HepG2 (cell line): ENCODE data around the gene CD4. TPM values are rescaled to one million over a fixed set of nuclear protein-coding genes. Genes with fewer than 3 reads are reported as not detected.

Source experiments
- ATAC-seq: fragments of 200-7000 bp; cut with Tn5 transposase; 3 replicates; pipeline ENCODE4 v1.9.1; 2020; ENCODE audit warnings: mild to moderate bottlenecking, moderate library complexity
- BruUV-seq: library from RNA; stranded (reverse); fragments of 400-500 nt; replicated peaks from 2 replicates; lab custom pipeline; 2021; lab: Mats Ljungman, UMichigan
- CTCF ChIA-PET: fragments of 300-600 bp; formaldehyde crosslinking; extraction: SDS; loops from one replicate; lab custom pipeline; 2021; ENCODE audit warnings: low total read pairs, inconsistent platforms, low intra/inter-chr PET ratio; lab: Yijun Ruan, JAX
- POLR2A ChIA-PET: fragments of 350-600 bp; sonication (Branson Sonifier 250); formaldehyde crosslinking; loops from one replicate; lab custom pipeline; 2020; ENCODE audit warnings: antibody characterized with exemption, inconsistent platforms; lab: Yijun Ruan, JAX
- DNase-seq: peaks from one replicate; pipeline ENCODE4 v3.0.0-alpha.2; 2015; ENCODE audit warnings: low spot score
- FAIRE-seq: peaks from 3 replicates; lab custom pipeline; 2011; peaks lifted over from hg19 to GRCh38; lab: Jason Lieb, UNC
- H2AFZ ChIP-seq: one replicate; pipeline ENCODE4 v1.6.1; 2011; ENCODE audit warnings: low read length, inconsistent platforms
- H3K27ac ChIP-seq: fragments of 300-600 bp; 3 replicates; pipeline ENCODE4 v1.8.0; 2011; ENCODE audit warnings: mixed run types, mild to moderate bottlenecking, mixed read lengths, low read length, inconsistent platforms; ENCODE audit not compliant: insufficient read depth; ENCODE audit errors: extremely low read length
- H3K27me3 ChIP-seq, 2 experiments: fragments of 200-600 bp in 1 of 2; 2 replicates in 1 of 2; 3 replicates in 1 of 2; pipeline versions ENCODE4 v1.6.0 to v1.8.0; 2011; ENCODE audit warnings: low read length in 2 of 2, mild to moderate bottlenecking in 2 of 2, moderate library complexity in 2 of 2, inconsistent platforms in 1 of 2; ENCODE audit not compliant: insufficient read depth in 2 of 2, control insufficient read depth in 1 of 2
- H3K36me3 ChIP-seq, 2 experiments: fragments of 200-600 bp in 1 of 2; replicated peaks in 1 of 2; 2 replicates in 1 of 2; 3 replicates in 1 of 2; pipeline versions ENCODE4 v1.5.1 to v1.8.0; 2011; ENCODE audit warnings: low read length in 2 of 2, inconsistent platforms in 1 of 2; ENCODE audit not compliant: insufficient read depth in 2 of 2, control insufficient read depth in 1 of 2
- H3K4me1 ChIP-seq: 2 replicates; pipeline ENCODE4 v1.5.1; 2012; ENCODE audit warnings: low read length, inconsistent platforms; ENCODE audit not compliant: insufficient read depth
- H3K4me2 ChIP-seq: 2 replicates; pipeline ENCODE4 v1.6.0; 2011; ENCODE audit warnings: low read depth, low read length, inconsistent platforms
- H3K4me3 ChIP-seq, 3 experiments: fragments of 200-600 bp in 1 of 3; sonication (generic), shearing (Covaris generic) in 1 of 3; replicated peaks in 1 of 3; 2 replicates each; pipeline ENCODE4 v1.5.1; 2011 to 2016; ENCODE audit warnings: low read length in 3 of 3, inconsistent platforms in 2 of 3, low read depth in 2 of 3, mild to moderate bottlenecking in 2 of 3, control low read depth in 1 of 3, mixed read lengths in 1 of 3; ENCODE audit not compliant: insufficient read depth in 1 of 3
- H3K79me2 ChIP-seq: one replicate; pipeline ENCODE4 v1.6.1; 2011; ENCODE audit warnings: low read length, inconsistent platforms; ENCODE audit not compliant: insufficient read depth
- H3K9ac ChIP-seq: 2 replicates; pipeline ENCODE4 v1.6.0; 2011; ENCODE audit warnings: mild to moderate bottlenecking, low read depth, low read length, inconsistent platforms; ENCODE audit not compliant: insufficient read depth
- H3K9me3 ChIP-seq: 2 replicates; pipeline ENCODE4 v1.5.1; 2012; ENCODE audit warnings: mild to moderate bottlenecking, low read length
- H4K20me1 ChIP-seq: 2 replicates; pipeline ENCODE4 v1.6.0; 2011; ENCODE audit warnings: inconsistent platforms, mild to moderate bottlenecking, low read length, moderate library complexity; ENCODE audit not compliant: insufficient read depth
- ASH2L ChIP-seq: fragments of 300-600, 200-600 bp; sonication (generic); IDR thresholded peaks from 2 replicates; pipeline ENCODE4 v1.7.0; 2017; ENCODE audit warnings: low read depth, mild to moderate bottlenecking, moderate library complexity, mixed read lengths, low read length; ENCODE audit not compliant: insufficient read length
- HMGXB4 ChIP-seq, 2 experiments: sonication (generic) in 1 of 2; formaldehyde crosslinking in 1 of 2; IDR thresholded peaks; 2 replicates each; pipeline versions ENCODE4 v1.4.0 to v1.6.1; 2018 to 2020; ENCODE audit warnings: missing genetic modification reagents in 2 of 2, borderline replicate concordance in 1 of 2, low read depth in 1 of 2, mild to moderate bottlenecking in 1 of 2, missing biosample characterization in 1 of 2
- MNT ChIP-seq: fragments of 450-650 bp; IDR thresholded peaks from 2 replicates; pipeline ENCODE4 v1.6.1; 2016
- NR2F6 ChIP-seq, 2 experiments: IDR thresholded peaks; 2 replicates each; pipeline ENCODE4 v1.6.1; 2016; ENCODE audit warnings: antibody characterized with exemption in 1 of 2, mild to moderate bottlenecking in 1 of 2
- SCMH1 ChIP-seq: sonication (generic); formaldehyde crosslinking; IDR thresholded peaks from 2 replicates; pipeline ENCODE4 v1.9.0; 2021; ENCODE audit warnings: missing genetic modification reagents, mild to moderate bottlenecking, borderline replicate concordance
- TARDBP ChIP-seq: sonication (generic); formaldehyde crosslinking; IDR thresholded peaks from 2 replicates; pipeline ENCODE4 v1.8.0; 2022; ENCODE audit warnings: mild to moderate bottlenecking, missing genetic modification reagents
- ZHX1 ChIP-seq: sonication (generic); formaldehyde crosslinking; IDR thresholded peaks from 2 replicates; pipeline ENCODE4 v1.8.1; 2022; ENCODE audit warnings: low read depth, mild to moderate bottlenecking, missing genetic modification reagents
- ZKSCAN1 ChIP-seq: fragments of 150-350 bp; IDR thresholded peaks from 2 replicates; pipeline ENCODE4 v1.6.1; 2014; ENCODE audit warnings: low read length
- ZMYM4 ChIP-seq: sonication (generic); formaldehyde crosslinking; IDR thresholded peaks from 2 replicates; pipeline ENCODE4 v1.8.1; 2023; ENCODE audit warnings: mild to moderate bottlenecking, missing genetic modification reagents
- ZNF10 ChIP-seq: sonication (generic); formaldehyde crosslinking; IDR thresholded peaks from 2 replicates; pipeline ENCODE4 v1.4.0; 2020; ENCODE audit warnings: mild to moderate bottlenecking, low read depth, missing genetic modification reagents, borderline replicate concordance
- ZNF260 ChIP-seq: sonication (generic); formaldehyde crosslinking; IDR thresholded peaks from 2 replicates; pipeline ENCODE4 v1.4.0; 2020; ENCODE audit warnings: missing genetic modification reagents, low read depth, mild to moderate bottlenecking, borderline replicate concordance
- ZNF337 ChIP-seq: sonication (generic); formaldehyde crosslinking; IDR thresholded peaks from 2 replicates; pipeline ENCODE4 v1.5.1; 2020; ENCODE audit warnings: missing genetic modification reagents, low read depth, mild to moderate bottlenecking, borderline replicate concordance
- ZNF460 ChIP-seq: sonication (generic); formaldehyde crosslinking; IDR thresholded peaks from 2 replicates; pipeline ENCODE4 v1.5.1; 2020; ENCODE audit warnings: missing genetic modification reagents, mild to moderate bottlenecking, borderline replicate concordance
- ZNF546 ChIP-seq: sonication (generic); formaldehyde crosslinking; conservative IDR thresholded peaks from 2 replicates; pipeline ENCODE4 v1.8.1; 2023; ENCODE audit warnings: mild to moderate bottlenecking, missing genetic modification reagents
- WGBS: methylation state at CpG from one replicate; pipeline ENCODE4 v1.1.6; 2017; ENCODE audit warnings: low lambda C conversion rate; 5-methylcytosine and 5-hydroxymethylcytosine counted together
- in situ Hi-C: cut with HindIII; loops from 2 replicates; pipeline ENCODE4 v1.10.0; 2017; ENCODE audit warnings: low pct_unique_long_range_greater_than_20kb; ENCODE audit not compliant: extremely low pct_ligation_motif_present
- intact Hi-C: fragments of 100-400 bp; cut with micrococcal nuclease; formaldehyde crosslinking; loops from one replicate; pipeline ENCODE4 v1.10.0; 2022; ENCODE audit not compliant: unreplicated experiment
- polyA plus RNA-seq, 8 experiments: library from polyadenylated mRNA; depleted of rRNA in 3 of 8; stranded (reverse) in 7 of 8; unstranded in 1 of 8; fragments of >200 nt; fragmentation: Illumina TruSeq in 4 of 8; extraction: Trizol in 4 of 8; gene quantifications; 2 replicates each; pipeline versions ENCODE4 v1.2.1 to v1.2.3, GENCODE V29; 2011 to 2016; ENCODE audit warnings: low read depth in 4 of 8, missing spikeins in 1 of 8, mixed read lengths in 1 of 8; ENCODE audit not compliant: insufficient read depth in 1 of 8
- total RNA-seq, 5 experiments: library from RNA; depleted of rRNA; stranded (reverse); fragments of >200 nt; fragmentation: Illumina TruSeq; extraction: Trizol; gene quantifications; 2 replicates each; pipeline ENCODE4 v1.2.3, GENCODE V29; 2016; ENCODE audit warnings: low read depth in 1 of 5

The CD4 gene
- total and polyA plus RNA-seq, 2 of the 13 experiments (the other 11 are each of a cell fraction or from before 2014, with no cell fraction given): 0.07 to 0.95 TPM

GRCh38 chr12:6830999-6831398 lies 41.7 kb downstream of the CD4 start (continued):
- no peak for TF ChIP-seq TARDBP (CRISPR knock-in tag)

GRCh38 chr12:6831450-6831995 lies 42.2 kb downstream of the CD4 start:
- ChIA-PET CTCF (no interaction called here), POLR2A (interaction anchor here (4.7 kb wide), 1 partner anchor 78 kb away, joined by 20 read pairs; the partner anchor contains the start of gene MLF2)
- no peaks in the 10 kb centered on the region for H4K20me1 ChIP-seq
- BruUV-seq: no TSS peak
- H3K4me1 ChIP-seq: peaks cover 24% of the 10 kb centered on the region
- no peak for DNase-seq
- peaks cover 16% of the 10 kb centered on the region for H3K79me2 ChIP-seq
- no peak overlapping the region for H3K4me3 ChIP-seq
- no peak for ATAC-seq
- intact Hi-C loops (no loop called here), in situ Hi-C loops (no loop called here)
- no peak overlapping the region for H3K9ac ChIP-seq
- no peaks in the 10 kb centered on the region for H3K27me3 ChIP-seq
- H3K27ac ChIP-seq: no peak overlapping the region
- no peak overlapping the region for H3K4me2 ChIP-seq
- no peak for FAIRE-seq
- H2AFZ ChIP-seq: no peak overlapping the region
- no peaks in the 10 kb centered on the region for H3K9me3 ChIP-seq
- peaks cover 14 to 28% of the 10 kb centered on the region in 2 experiments; a peak in 4 of 5 replicates for H3K36me3 ChIP-seq
- 97% methylated on average over 12 of the region's 12 CpGs for WGBS
- TF ChIP-seq ZNF460 (CRISPR knock-in tag) (no peak), ZHX1 (CRISPR knock-in tag) (no peak), ZNF546 (CRISPR knock-in tag) (no peak), ASH2L (no peak), ZMYM4 (CRISPR knock-in tag) (no peak), SCMH1 (CRISPR knock-in tag) (no peak), ZKSCAN1 (no peak), ZNF337 (CRISPR knock-in tag) (no peak), NR2F6 (IDR thresholded peaks at IDR 0.05) (no peak), NR2F6 (CRISPR knock-in tag; IDR thresholded peaks at IDR 0.05) (no peak), ZNF260 (no peak), ZNF10 (CRISPR knock-in tag) (no peak), HMGXB4 (CRISPR knock-in tag; IDR thresholded peaks at IDR 0.05; ENCODE audit: borderline replicate concordance in 1 of 2, low read depth in 1 of 2) (no peak), MNT (no peak)
